Erythroblast (primary cell): ENCODE data around the gene STAT4.

ENCODE experiments used
- GATA1 ChIP-seq: IDR thresholded peaks from 2 replicates; pipeline ENCODE4 v1.6.1; 2011; ENCODE audit warnings: low read depth, mild to moderate bottlenecking, control low read depth, low read length, moderate library complexity
- POLR2A ChIP-seq: IDR thresholded peaks from 2 replicates; pipeline ENCODE4 v1.6.1; 2011; ENCODE audit warnings: mild to moderate bottlenecking, low read length

GRCh38 chr2:191038241-191038725 lies 112.5 kb downstream of the STAT4 start:
- TF ChIP-seq POLR2A (no peak), GATA1 (no peak)
